K562 (cell line): ENCODE results near the gene HIGD1C. TPM values are rescaled to one million over a fixed set of nuclear protein-coding genes. Genes with fewer than 3 reads are reported as not detected.

Source experiments
- ATAC-seq: fragments of 200-7000 bp; cut with Tn5 transposase; 3 replicates; pipeline ENCODE4 v1.9.1; 2020; ENCODE audit warnings: moderate library complexity
- BruUV-seq: library from RNA; stranded (reverse); fragments of 400-500 nt; replicated peaks from 2 replicates; lab custom pipeline; 2021; lab: Mats Ljungman, UMichigan
- CTCF ChIA-PET: fragments of 300-600 bp; formaldehyde crosslinking; extraction: SDS; loops from one replicate; lab custom pipeline; 2021; ENCODE audit warnings: low intra/inter-chr PET ratio; lab: Yijun Ruan, JAX
- POLR2A ChIA-PET: fragments of 300-600, 350-650 bp; sonication (Branson Sonifier 250); formaldehyde crosslinking; extraction: SDS; loops from one replicate; lab custom pipeline; 2021; ENCODE audit warnings: antibody characterized with exemption, inconsistent platforms; lab: Yijun Ruan, JAX
- DNase-seq, 4 experiments: peaks; one replicate each; pipeline versions ENCODE4 v3.0.0 to v3.0.0-alpha.2; 2011 to 2018; ENCODE audit warnings: low spot score in 3 of 4, mixed read lengths in 3 of 4; ENCODE audit errors: extremely low read depth in 1 of 4
- FAIRE-seq: peaks from 2 replicates; lab custom pipeline; 2011; peaks lifted over from hg19 to GRCh38; lab: Jason Lieb, UNC
- H2AFZ ChIP-seq: 2 replicates; pipeline ENCODE4 v1.6.0; 2011; ENCODE audit warnings: low read depth, low read length, control low read depth, inconsistent platforms
- H3K27ac ChIP-seq: fragments of 200-600 bp; 3 replicates; pipeline ENCODE4 v1.8.0; 2011; ENCODE audit warnings: low read depth, mild to moderate bottlenecking, control low read depth, inconsistent platforms, low read length, moderate library complexity, mixed read lengths; ENCODE audit errors: extremely low read depth
- H3K27me3 ChIP-seq, 2 experiments: fragments of 300-600 bp in 1 of 2; 2 replicates in 1 of 2; 3 replicates in 1 of 2; pipeline versions ENCODE4 v1.6.0 to v1.8.0; 2011; ENCODE audit warnings: inconsistent platforms in 2 of 2, low read length in 2 of 2, mild to moderate bottlenecking in 1 of 2, mixed read lengths in 1 of 2, moderate library complexity in 1 of 2; ENCODE audit not compliant: control insufficient read depth in 2 of 2, insufficient read depth in 2 of 2
- H3K36me3 ChIP-seq: fragments of 300-600 bp; 3 replicates; pipeline ENCODE4 v1.8.0; 2011; ENCODE audit warnings: mild to moderate bottlenecking, low read length, inconsistent platforms; ENCODE audit not compliant: control insufficient read depth, insufficient read depth
- H3K4me1 ChIP-seq, 2 experiments: fragments of 200-600 bp in 1 of 2; replicated peaks in 1 of 2; 2 replicates in 1 of 2; 3 replicates in 1 of 2; pipeline versions ENCODE4 v1.5.1 to v1.8.0; 2011; ENCODE audit warnings: inconsistent platforms in 2 of 2, low read length in 2 of 2, mild to moderate bottlenecking in 1 of 2, mixed read lengths in 1 of 2, moderate library complexity in 1 of 2; ENCODE audit not compliant: control insufficient read depth in 2 of 2, insufficient read depth in 2 of 2
- H3K4me2 ChIP-seq: 2 replicates; pipeline ENCODE4 v1.6.1; 2011; ENCODE audit warnings: low read length, control low read depth, inconsistent platforms, mixed read lengths; ENCODE audit not compliant: insufficient read depth
- H3K4me3 ChIP-seq: fragments of 200-600 bp; sonication (generic), shearing (Covaris generic); 2 replicates; pipeline ENCODE4 v1.5.1; 2016; ENCODE audit warnings: control low read depth, inconsistent platforms
- H3K79me2 ChIP-seq: fragments of 200-600 bp; 3 replicates; pipeline ENCODE4 v1.8.0; 2011; ENCODE audit warnings: low read length, inconsistent platforms; ENCODE audit not compliant: control insufficient read depth, insufficient read depth
- H3K9ac ChIP-seq, 2 experiments: 2 replicates each; pipeline versions ENCODE4 v1.6.0 to v1.6.1; 2011; ENCODE audit warnings: low read depth in 2 of 2, low read length in 2 of 2, control low read depth in 1 of 2, inconsistent platforms in 1 of 2, mild to moderate bottlenecking in 1 of 2, mixed read lengths in 1 of 2; ENCODE audit not compliant: insufficient read depth in 1 of 2
- H3K9me1 ChIP-seq: one replicate; pipeline ENCODE4 v1.6.0; 2011; ENCODE audit warnings: inconsistent platforms, mild to moderate bottlenecking, low read length, moderate library complexity; ENCODE audit not compliant: control insufficient read depth, insufficient read depth
- H3K9me3 ChIP-seq: replicated peaks from 2 replicates; pipeline ENCODE4 v1.5.1; 2011; ENCODE audit warnings: low read depth, low read length, inconsistent platforms; ENCODE audit not compliant: control insufficient read depth, insufficient read depth
- H4K20me1 ChIP-seq: replicated peaks from 2 replicates; pipeline ENCODE4 v1.6.1; 2011; ENCODE audit warnings: low read length, inconsistent platforms, mixed read lengths; ENCODE audit not compliant: control insufficient read depth, insufficient read depth
- ADNP ChIP-seq: fragments of 200-800 bp; sonication (Bioruptor generic); IDR thresholded peaks from 2 replicates; pipeline ENCODE4 v1.6.1; 2016; ENCODE audit warnings: missing genetic modification characterization, missing compliant biosample characterization
- CC2D1A ChIP-seq: fragments of 450-650 bp; IDR thresholded peaks from 2 replicates; pipeline ENCODE4 v1.6.1; 2017; ENCODE audit warnings: mild to moderate bottlenecking
- ESRRA ChIP-seq: fragments of 450-650 bp; IDR thresholded peaks from 2 replicates; pipeline ENCODE4 v1.6.1; 2014; ENCODE audit warnings: low read depth, mild to moderate bottlenecking, moderate library complexity, borderline replicate concordance
- FOXA1 ChIP-seq: fragments of 450-650 bp; IDR thresholded peaks from 2 replicates; pipeline ENCODE4 v1.6.1; 2016; ENCODE audit warnings: mild to moderate bottlenecking, borderline replicate concordance
- HMG20A ChIP-seq: fragments of 450-650 bp; formaldehyde crosslinking; conservative IDR thresholded peaks from 2 replicates; pipeline ENCODE4 v1.4.0; 2020; ENCODE audit warnings: mild to moderate bottlenecking, mixed read lengths
- KDM1A ChIP-seq, 2 experiments: fragments of 450-650 bp; IDR thresholded peaks; 2 replicates each; pipeline ENCODE4 v1.6.1; 2016; ENCODE audit warnings: mild to moderate bottlenecking in 2 of 2
- MCM3 ChIP-seq: fragments of 450-650 bp; IDR thresholded peaks from 2 replicates; pipeline ENCODE4 v1.6.1; 2016
- RBM14 ChIP-seq: fragments of 200-400 bp; formaldehyde crosslinking; IDR thresholded peaks from 2 replicates; pipeline ENCODE4 v1.6.1; 2018; ENCODE audit warnings: low read depth, mild to moderate bottlenecking, low read length, moderate library complexity, borderline replicate concordance; ENCODE audit not compliant: insufficient read depth
- RBM34 ChIP-seq: fragments of 200-400 bp; formaldehyde crosslinking; IDR thresholded peaks from 2 replicates; pipeline ENCODE4 v1.6.1; 2018; ENCODE audit warnings: low read length, borderline replicate concordance; ENCODE audit not compliant: insufficient read depth
- RCOR1 ChIP-seq, 2 experiments: IDR thresholded peaks; 2 replicates each; pipeline ENCODE4 v1.6.1; 2012; ENCODE audit warnings: low read depth in 2 of 2, low read length in 2 of 2, borderline replicate concordance in 1 of 2, improper control_type of control experiment in 1 of 2
- SOX6 ChIP-seq: fragments of 450-650 bp; IDR thresholded peaks from 2 replicates; pipeline ENCODE4 v1.6.1; 2014; ENCODE audit warnings: mild to moderate bottlenecking
- SPI1 ChIP-seq: IDR thresholded peaks from 2 replicates; pipeline ENCODE4 v1.6.1; 2011; ENCODE audit warnings: low read depth, low read length, control low read depth, borderline replicate concordance
- TEAD4 ChIP-seq, 2 experiments: sonication (generic) in 1 of 2; formaldehyde crosslinking in 1 of 2; IDR thresholded peaks; 2 replicates each; pipeline versions ENCODE4 v1.6.1 to v1.8.0; 2012 to 2022; ENCODE audit warnings: borderline replicate concordance in 1 of 2, inconsistent platforms in 1 of 2, low read length in 1 of 2, mild to moderate bottlenecking in 1 of 2, missing genetic modification reagents in 1 of 2
- UBTF ChIP-seq, 2 experiments: IDR thresholded peaks; 2 replicates each; pipeline ENCODE4 v1.6.1; 2012; ENCODE audit warnings: improper control_type of control experiment in 2 of 2, low read depth in 2 of 2, low read length in 2 of 2, borderline replicate concordance in 1 of 2
- ZNF764 ChIP-seq: fragments of 250-450 bp; sonication (Bioruptor Pico); IDR thresholded peaks from 2 replicates; pipeline ENCODE4 v1.4.0; 2020; ENCODE audit warnings: low read depth, mild to moderate bottlenecking, moderate library complexity
- WGBS: fragments of 100-300 bp; shearing (Covaris generic); methylation state at CpG from one replicate; pipeline ENCODE4 v1.1.6; 2016; ENCODE audit warnings: low coverage, mixed read lengths; ENCODE audit not compliant: insufficient coverage; ENCODE audit errors: missing lambda C conversion rate; 5-methylcytosine and 5-hydroxymethylcytosine counted together
- in situ Hi-C: fragments of 300-500 bp; cut with MboI; formaldehyde crosslinking; loops from 4 replicates; pipeline ENCODE4 v1.15.0; 2018; ENCODE audit warnings: inconsistent platforms, mixed read lengths
- intact Hi-C: fragments of 100-400 bp; cut with micrococcal nuclease; formaldehyde crosslinking; loops from 2 replicates; pipeline ENCODE4 v1.14.2; 2022
- polyA plus RNA-seq, 8 experiments: library from polyadenylated mRNA; depleted of rRNA in 4 of 8; stranded (reverse) in 5 of 8; unstranded in 3 of 8; fragments of >200 nt; fragmentation: Nextera tagmentation in 2 of 8; fragmentation: Illumina TruSeq in 1 of 8; extraction: Ambion mirVana in 2 of 8; extraction: Trizol in 1 of 8; gene quantifications; 2 replicates each; pipeline versions ENCODE4 v1.2.1 to v1.2.3, GENCODE V29; 2011 to 2014; ENCODE audit warnings: inconsistent platforms in 1 of 8, missing spikeins in 1 of 8
- total RNA-seq, 7 experiments: library from RNA; depleted of rRNA in 6 of 7; stranded (reverse); fragments of >200 nt in 6 of 7; fragmentation: Illumina TruSeq in 2 of 7; extraction: Trizol in 2 of 7; gene quantifications; 2 replicates each; pipeline versions ENCODE4 v1.2.1 to v1.2.3, GENCODE V29; 2011 to 2021; ENCODE audit warnings: low replicate concordance in 1 of 7
- TF ChIP-seq, protein P1 (sequence below): fragments of 250-450 bp; sonication (Bioruptor Pico); IDR thresholded peaks from 2 replicates; pipeline ENCODE4 v1.8.0; 2021; ENCODE audit warnings: moderate library complexity, mild to moderate bottlenecking, inconsistent platforms
- TF ChIP-seq, protein P2 (sequence below): sonication (generic); formaldehyde crosslinking; IDR thresholded peaks from 2 replicates; pipeline ENCODE4 v1.8.1; 2023; ENCODE audit warnings: mild to moderate bottlenecking, missing genetic modification reagents

The HIGD1C gene
- total and polyA plus RNA-seq, 9 of the 15 experiments (the other 6 are each of a cell fraction or from before 2014, with no cell fraction given), result not detected

- no peaks in the 10 kb centered on the region for H4K20me1 ChIP-seq
- H3K4me3 ChIP-seq, result no peak overlapping the region
- no peaks in the 10 kb centered on the region for H3K9me1 ChIP-seq
- DNase-seq (no peak), FAIRE-seq (no peak), ATAC-seq (no peak)
- peaks cover 10 to 20% of the 10 kb centered on the region in 2 experiments; a peak in 4 of 5 replicates for H3K4me1 ChIP-seq
- CTCF ChIA-PET, result no interaction called here
- H3K79me2 ChIP-seq, result peaks cover 79% of the 10 kb centered on the region
- intact Hi-C loops (no loop called here), in situ Hi-C loops (no loop called here)
- 38% methylated on average over 5 of the region's 5 CpGs for WGBS
- no peak overlapping the region for H3K4me2 ChIP-seq
- peak in 1 of 2 experiments; percentile 69; a peak in 1 of 4 replicates for TF ChIP-seq RCOR1 (IDR thresholded peaks at IDR 0.05; ENCODE audit: borderline replicate concordance in 1 of 2, low read depth in 2 of 2, low read length in 2 of 2)
- TF ChIP-seq CC2D1A, result no peak
- TF ChIP-seq HMG20A, result 0 out of 2 replicates have a peak, but pooled peaks have one; percentile 22
- no peak for TF ChIP-seq ZNF764
- TF ChIP-seq, protein P1, sequence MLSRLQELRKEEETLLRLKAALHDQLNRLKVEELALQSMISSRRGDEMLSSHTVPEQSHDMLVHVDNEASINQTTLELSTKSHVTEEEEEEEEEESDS, result no peak
- TF ChIP-seq ESRRA, result peak; percentile 61; the same call in 1 of the 2 replicates
- TF ChIP-seq ADNP (tag), result no peak
- TF ChIP-seq MCM3, result no peak
- TF ChIP-seq SOX6, result peak; percentile 51; the same call in 1 of the 2 replicates
- TF ChIP-seq SPI1, result 0 out of 2 replicates have a peak, but pooled peaks have one; percentile 19
- TF ChIP-seq FOXA1, result no peak
- TF ChIP-seq, protein P2, sequence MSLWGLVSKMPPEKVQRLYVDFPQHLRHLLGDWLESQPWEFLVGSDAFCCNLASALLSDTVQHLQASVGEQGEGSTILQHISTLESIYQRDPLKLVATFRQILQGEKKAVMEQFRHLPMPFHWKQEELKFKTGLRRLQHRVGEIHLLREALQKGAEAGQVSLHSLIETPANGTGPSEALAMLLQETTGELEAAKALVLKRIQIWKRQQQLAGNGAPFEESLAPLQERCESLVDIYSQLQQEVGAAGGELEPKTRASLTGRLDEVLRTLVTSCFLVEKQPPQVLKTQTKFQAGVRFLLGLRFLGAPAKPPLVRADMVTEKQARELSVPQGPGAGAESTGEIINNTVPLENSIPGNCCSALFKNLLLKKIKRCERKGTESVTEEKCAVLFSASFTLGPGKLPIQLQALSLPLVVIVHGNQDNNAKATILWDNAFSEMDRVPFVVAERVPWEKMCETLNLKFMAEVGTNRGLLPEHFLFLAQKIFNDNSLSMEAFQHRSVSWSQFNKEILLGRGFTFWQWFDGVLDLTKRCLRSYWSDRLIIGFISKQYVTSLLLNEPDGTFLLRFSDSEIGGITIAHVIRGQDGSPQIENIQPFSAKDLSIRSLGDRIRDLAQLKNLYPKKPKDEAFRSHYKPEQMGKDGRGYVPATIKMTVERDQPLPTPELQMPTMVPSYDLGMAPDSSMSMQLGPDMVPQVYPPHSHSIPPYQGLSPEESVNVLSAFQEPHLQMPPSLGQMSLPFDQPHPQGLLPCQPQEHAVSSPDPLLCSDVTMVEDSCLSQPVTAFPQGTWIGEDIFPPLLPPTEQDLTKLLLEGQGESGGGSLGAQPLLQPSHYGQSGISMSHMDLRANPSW (CRISPR knock-in tag), result no peak
- TF ChIP-seq RBM14, result no peak
- peak; percentile 12 to 28; a peak in 1 of 4 replicates for TF ChIP-seq KDM1A (IDR thresholded peaks at IDR 0.05)
- TF ChIP-seq RBM34, result no peak
- peak; percentile 45; the same call in 1 of the 2 replicates for TF ChIP-seq TEAD4 (IDR thresholded peaks at IDR 0.05; ENCODE audit: low read length)
- TF ChIP-seq TEAD4 (CRISPR knock-in tag; IDR thresholded peaks at IDR 0.05; ENCODE audit: borderline replicate concordance), result no peak
- no peak for TF ChIP-seq UBTF (IDR thresholded peaks at IDR 0.05; ENCODE audit: borderline replicate concordance in 1 of 2, low read depth in 2 of 2, low read length in 2 of 2)
- H3K36me3 ChIP-seq, result peaks cover 16% of the 10 kb centered on the region
- H3K27me3 ChIP-seq, result no peaks in the 10 kb centered on the region
- no peak overlapping the region for H3K9ac ChIP-seq
- BruUV-seq, result TSS peak; percentile 17
- POLR2A ChIA-PET, result interaction anchor here (1.0 to 2.2 kb wide), 2 partner anchors 9 to 10 kb away, joined by 3 to 11 read pairs; no protein-coding TSS in a partner anchor
- H2AFZ ChIP-seq, result no peak overlapping the region
- no peak overlapping the region for H3K27ac ChIP-seq
- no peaks in the 10 kb centered on the region for H3K9me3 ChIP-seq
These were observed 60.4 kb downstream of the HIGD1C start for GRCh38 chr12:51012570-51013236.
